B cell (primary cell): ENCODE data around the gene INTS7. TPM values are rescaled to one million over a fixed set of nuclear protein-coding genes. Genes with fewer than 3 reads are reported as not detected.

Experiments used
- ATAC-seq: fragments of 200-7000 bp; cut with Tn5 transposase; one replicate; pipeline ENCODE4 v1.10.0; 2021; ENCODE audit warnings: low read depth, mild to moderate bottlenecking, moderate number of reproducible peaks, moderate library complexity
- CTCF ChIA-PET: fragments of 350-600 bp; sonication (Branson Sonifier 250); formaldehyde crosslinking; loops from one replicate; lab custom pipeline; 2021; ENCODE audit warnings: antibody characterized with exemption, inconsistent platforms; lab: Charles Lee
- POLR2A ChIA-PET: fragments of 350-600 bp; sonication (Branson Sonifier 250); formaldehyde crosslinking; loops from one replicate; lab custom pipeline; 2021; ENCODE audit warnings: antibody characterized with exemption; lab: Charles Lee
- DNase-seq: peaks from one replicate; pipeline ENCODE4 v3.0.0; 2013
- H2AFZ ChIP-seq: 2 replicates; pipeline ENCODE4 v1.6.1; 2012; ENCODE audit warnings: mild to moderate bottlenecking, low read depth, low read length; ENCODE audit not compliant: insufficient read depth, poor library complexity, severe bottlenecking
- H3K27ac ChIP-seq, 2 donors: 1 replicate in 1 of 2; 2 replicates in 1 of 2; pipeline ENCODE4 v1.5.1; 2012 to 2013; ENCODE audit warnings: low read length in 2 of 2, mild to moderate bottlenecking in 2 of 2, moderate library complexity in 1 of 2
- H3K27me3 ChIP-seq, 4 experiments: fragments of 200-600 bp in 1 of 4; sonication (generic) in 1 of 4; replicated peaks in 1 of 4; 1 replicate in 2 of 4; 2 replicates in 2 of 4; pipeline versions ENCODE4 v1.6.1 to v1.7.0; 2013 to 2016; ENCODE audit warnings: low read length in 3 of 4, mild to moderate bottlenecking in 2 of 4, mixed read lengths in 1 of 4, moderate library complexity in 1 of 4; ENCODE audit not compliant: insufficient read depth in 4 of 4, control insufficient read depth in 3 of 4; ENCODE audit errors: control extremely low read depth in 1 of 4
- H3K36me3 ChIP-seq, 2 experiments: replicated peaks in 1 of 2; 1 replicate in 1 of 2; 2 replicates in 1 of 2; pipeline versions ENCODE4 v1.6.1 to v1.7.1; 2013; ENCODE audit warnings: low read length in 1 of 2; ENCODE audit not compliant: insufficient read depth in 2 of 2, control insufficient read depth in 1 of 2; ENCODE audit errors: control extremely low read depth in 1 of 2, extremely low read depth in 1 of 2
- H3K4me1 ChIP-seq, 2 donors: fragments of 200-600 bp in 1 of 2; sonication (generic) in 1 of 2; 1 replicate in 1 of 2; 2 replicates in 1 of 2; pipeline versions ENCODE4 v1.5.1 to v1.6.1; 2013 to 2017; ENCODE audit warnings: low read length in 2 of 2; ENCODE audit not compliant: control insufficient read depth in 2 of 2, insufficient read depth in 2 of 2
- H3K4me2 ChIP-seq: replicated peaks from 2 replicates; pipeline ENCODE3; 2012; ENCODE audit warnings: mild to moderate bottlenecking, low read depth, low read length; ENCODE audit not compliant: poor library complexity, severe bottlenecking
- H3K4me3 ChIP-seq, 5 experiments: fragments of 200-600 bp in 1 of 5; sonication (generic) in 1 of 5; 1 replicate in 3 of 5; 2 replicates in 2 of 5; pipeline versions ENCODE4 v1.5.1 to v1.7.0; 2011 to 2016; ENCODE audit warnings: low read length in 4 of 5, mild to moderate bottlenecking in 4 of 5, low read depth in 2 of 5, control low read depth in 1 of 5, moderate library complexity in 1 of 5; ENCODE audit not compliant: insufficient read depth in 1 of 5; ENCODE audit errors: control extremely low read depth in 1 of 5, extremely low read depth in 1 of 5
- H3K79me2 ChIP-seq: fragments of 200-600 bp; sonication (generic); one replicate; pipeline ENCODE4 v1.6.0; 2016; ENCODE audit warnings: low read length; ENCODE audit not compliant: control insufficient read depth, insufficient read depth
- H3K9ac ChIP-seq: fragments of 200-600 bp; sonication (generic); 2 replicates; pipeline ENCODE4 v1.6.1; 2017; ENCODE audit warnings: mild to moderate bottlenecking, low read length, moderate library complexity
- H3K9me3 ChIP-seq, 3 donors: one replicate each; pipeline versions ENCODE4 v1.6.1 to v1.7.1; 2013; ENCODE audit warnings: low read length in 2 of 3; ENCODE audit not compliant: control insufficient read depth in 2 of 3, insufficient read depth in 1 of 3; ENCODE audit errors: control extremely low read depth in 1 of 3
- H4K20me1 ChIP-seq: 2 replicates; pipeline ENCODE4 v1.6.0; 2012; ENCODE audit warnings: mild to moderate bottlenecking, low read length; ENCODE audit not compliant: insufficient read depth, control insufficient read depth, poor library complexity, severe bottlenecking
- H3K27ac Mint-ChIP-seq: one replicate; pipeline ENCODE4 v1.8.0; 2021; ENCODE audit warnings: mixed read lengths
- H3K27me3 Mint-ChIP-seq: one replicate; pipeline ENCODE4 v1.8.0; 2021; ENCODE audit warnings: mixed read lengths
- H3K4me1 Mint-ChIP-seq: one replicate; pipeline ENCODE4 v1.8.0; 2021; ENCODE audit warnings: mixed read lengths
- H3K4me3 Mint-ChIP-seq: one replicate; pipeline ENCODE4 v1.8.0; 2021; ENCODE audit warnings: mixed read lengths
- H3K9me3 Mint-ChIP-seq: one replicate; pipeline ENCODE4 v1.8.0; 2022; ENCODE audit warnings: mixed read lengths; ENCODE audit not compliant: insufficient read depth
- CTCF ChIP-seq: fragments of 200-600 bp; IDR thresholded peaks from one replicate; pipeline ENCODE4 v1.8.0; 2022; ENCODE audit warnings: antibody characterized with exemption, mild to moderate bottlenecking
- EZH2 ChIP-seq: IDR thresholded peaks from 2 replicates; pipeline ENCODE4 v1.6.1; 2012; ENCODE audit warnings: borderline replicate concordance, low read depth, mild to moderate bottlenecking, moderate library complexity, low read length; ENCODE audit not compliant: insufficient read depth, poor library complexity, severe bottlenecking
- WGBS: methylation state at CpG from one replicate; pipeline ENCODE4 v1.1.5; 2013; ENCODE audit warnings: missing lambda C conversion rate; ENCODE audit not compliant: insufficient coverage; 5-methylcytosine and 5-hydroxymethylcytosine counted together
- intact Hi-C: fragments of 100-400 bp; cut with micrococcal nuclease; formaldehyde crosslinking; loops from one replicate; pipeline ENCODE4 v1.10.0; 2022
- polyA plus RNA-seq: library from polyadenylated mRNA; depleted of rRNA; stranded (reverse); fragments of >200 nt; gene quantifications from 2 replicates; pipeline ENCODE4 v1.2.3, GENCODE V29; 2012
- total RNA-seq, 2 donors: library from RNA; stranded (reverse); fragments of 120-200 nt in 1 of 2; gene quantifications; 1 replicate in 1 of 2; 2 replicates in 1 of 2; pipeline versions ENCODE4 v1.2.3 to v1.2.4, GENCODE V29; 2013 to 2022

INTS7 gene
- total and polyA plus RNA-seq, 2 donors (not counting 1 experiment from before 2014, with no cell fraction given): 8.3 to 19.2 TPM

- H3K79me2 ChIP-seq: no peaks in the 10 kb centered on the region
- H3K27ac Mint-ChIP-seq: no peak overlapping the region
- H4K20me1 ChIP-seq: no peaks in the 10 kb centered on the region
- no peak overlapping the region for H3K4me3 ChIP-seq
- no peak overlapping the region for H3K27ac ChIP-seq
- H3K9me3 Mint-ChIP-seq: no peaks in the 10 kb centered on the region
- no peaks in the 10 kb centered on the region for H3K4me1 Mint-ChIP-seq
- H3K4me2 ChIP-seq: no peak overlapping the region
- H2AFZ ChIP-seq: no peak overlapping the region
- TF ChIP-seq EZH2 (no peak), CTCF (no peak)
- ChIA-PET CTCF (interaction anchor here (0.6 to 5.6 kb wide), 16 partner anchors 10 to 987 kb away, joined by 3 to 364 read pairs (median 10); partner anchors contain the start of gene PPP2R5A), POLR2A (no interaction called here)
- intact Hi-C loops: no loop called here
- H3K27me3 ChIP-seq: no peaks in the 10 kb centered on the region
- H3K9me3 ChIP-seq: no peaks in the 10 kb centered on the region
- WGBS: no CpG with 5 or more reads among the region's 1 CpG
- DNase-seq: no peak
- H3K4me1 ChIP-seq: no peaks in the 10 kb centered on the region
- H3K9ac ChIP-seq: no peak overlapping the region
- H3K4me3 Mint-ChIP-seq: no peak overlapping the region
- no peaks in the 10 kb centered on the region for H3K36me3 ChIP-seq
- no peaks in the 10 kb centered on the region for H3K27me3 Mint-ChIP-seq
- ATAC-seq: no peak
Measured at GRCh38 chr1:212072047-212072446, 36.7 kb upstream of the INTS7 start.

GRCh38 chr1:212070720-212071302 is 35.5 kb upstream of the INTS7 start:
- ATAC-seq: no peak
- no peaks in the 10 kb centered on the region for H3K27me3 Mint-ChIP-seq
- peaks cover 0 to 2% of the 10 kb centered on the region in 2 experiments for H3K36me3 ChIP-seq
- H3K27ac ChIP-seq: no peak overlapping the region
- H3K9me3 Mint-ChIP-seq: no peaks in the 10 kb centered on the region
- CTCF ChIA-PET: interaction anchor here (0.5 to 5.6 kb wide), 56 partner anchors 9 to 943 kb away, joined by 3 to 364 read pairs (median 5); partner anchors contain the start of genes DTL, INTS7, NENF and PACC1
- DNase-seq: peak; percentile 64
- TF ChIP-seq EZH2 (no peak), CTCF (peak; percentile 63)
- no peak overlapping the region for H3K9ac ChIP-seq
- H2AFZ ChIP-seq: no peak overlapping the region
- POLR2A ChIA-PET: no interaction called here
- no peak overlapping the region for H3K4me2 ChIP-seq
- no peaks in the 10 kb centered on the region for H4K20me1 ChIP-seq
- no peaks in the 10 kb centered on the region for H3K4me1 Mint-ChIP-seq
- intact Hi-C loops: loop anchor here (1.0 to 2.0 kb wide), 4 partner anchors 220 to 390 kb away; no protein-coding TSS in a partner anchor
- no peaks in the 10 kb centered on the region for H3K9me3 ChIP-seq
- no peak overlapping the region for H3K4me3 Mint-ChIP-seq
- H3K4me3 ChIP-seq: no peak overlapping the region
- H3K79me2 ChIP-seq: no peaks in the 10 kb centered on the region
- H3K4me1 ChIP-seq: no peaks in the 10 kb centered on the region
- no peaks in the 10 kb centered on the region for H3K27me3 ChIP-seq
- no peak overlapping the region for H3K27ac Mint-ChIP-seq
